GM18502 (cell line): Measurements from ENCODE around the gene KMT5C.

Experiments
- ATAC-seq: cut with Tn5 transposase; IDR thresholded peaks from one replicate; pipeline ENCODE4 v1.9.1; 2021; ENCODE audit warnings: mild to moderate bottlenecking; ENCODE audit not compliant: unreplicated experiment, poor library complexity

The KMT5C gene

DNA sequence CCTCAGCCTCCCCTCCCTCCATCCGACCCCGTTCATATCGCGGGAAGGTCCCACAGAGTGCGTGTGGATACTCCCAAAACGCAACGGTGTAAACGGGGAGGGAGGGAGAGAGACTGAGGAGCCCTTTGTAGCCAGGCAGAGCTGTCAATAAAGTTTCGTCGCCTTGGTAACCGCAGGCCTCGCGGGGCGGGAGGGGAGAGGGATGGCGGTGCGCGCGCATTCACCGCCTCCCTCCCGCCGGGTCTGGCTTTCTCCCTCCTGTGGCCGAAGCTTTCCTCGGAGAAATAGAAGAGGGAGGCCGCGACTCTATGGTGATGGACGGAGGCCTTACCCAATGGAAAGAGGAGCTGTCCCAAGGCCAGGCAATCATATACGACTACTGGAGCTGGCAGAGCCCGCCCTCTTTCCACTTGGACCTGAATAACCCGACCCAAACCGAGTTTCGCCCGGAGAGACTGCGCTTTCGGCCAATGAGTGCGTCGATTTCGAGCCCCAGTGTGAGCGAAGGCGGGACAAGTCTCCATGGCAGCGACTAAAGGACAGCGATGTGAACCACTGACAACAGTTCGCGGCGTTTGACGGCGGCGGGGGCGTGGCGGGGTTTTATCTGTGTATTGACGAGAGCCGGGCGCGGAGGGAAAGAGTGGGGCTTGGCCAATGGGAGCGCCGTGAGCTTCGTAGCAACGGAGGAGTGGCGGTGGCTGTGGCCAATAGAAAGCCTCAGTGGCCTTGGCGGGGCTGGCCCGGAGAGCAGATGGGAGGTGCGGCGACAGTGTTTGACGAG is at the start of gene KMT5C:
TSS of gene KMT5C (plus strand) at position 772 of the 784 bp plus-strand sequence. CDS start 2,061 bp downstream, outside the sequence.
- ATAC-seq = peak; percentile 81

DNA sequence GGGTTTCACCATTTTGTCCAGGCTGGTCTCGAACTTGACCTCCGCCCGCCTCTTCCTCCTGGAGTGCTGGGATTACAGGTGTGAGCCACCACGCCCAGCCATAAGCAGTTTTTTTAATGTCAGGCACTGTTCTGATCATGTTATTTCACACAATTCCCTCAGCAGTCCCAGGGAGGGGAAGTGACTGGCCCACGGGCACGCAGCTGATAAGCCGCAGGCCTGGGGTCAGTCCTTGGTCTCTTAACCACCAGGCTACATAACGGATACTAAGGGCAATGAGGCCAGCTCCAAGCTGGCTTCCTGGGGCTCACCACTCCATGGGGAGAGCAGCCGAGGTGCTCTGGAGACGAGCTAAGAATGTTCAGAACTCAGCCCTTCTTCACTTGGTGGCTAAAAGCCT is 42.4 kb upstream of the KMT5C start:
- ATAC-seq = no peak

DNA sequence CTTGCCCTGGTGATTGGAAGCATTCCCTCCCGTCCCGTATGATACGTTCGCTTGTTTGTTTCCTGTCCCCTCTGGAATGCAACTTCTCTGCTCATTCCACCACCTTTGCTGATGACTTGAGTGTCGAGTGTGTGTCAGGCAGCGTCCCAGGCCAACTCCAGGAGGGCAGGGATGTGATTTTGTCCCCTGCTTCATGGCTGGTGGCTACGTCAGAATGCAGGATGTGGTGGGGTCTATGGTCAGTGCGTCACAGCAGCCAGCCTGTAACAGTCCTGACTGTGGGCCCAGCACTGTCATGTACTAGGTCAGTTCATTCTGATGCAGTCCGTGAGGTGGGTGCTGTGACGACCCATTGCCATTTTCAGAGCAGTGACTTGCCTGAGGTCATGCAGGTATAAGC is 39.7 kb upstream of the KMT5C start:
- ATAC-seq = no peak

DNA sequence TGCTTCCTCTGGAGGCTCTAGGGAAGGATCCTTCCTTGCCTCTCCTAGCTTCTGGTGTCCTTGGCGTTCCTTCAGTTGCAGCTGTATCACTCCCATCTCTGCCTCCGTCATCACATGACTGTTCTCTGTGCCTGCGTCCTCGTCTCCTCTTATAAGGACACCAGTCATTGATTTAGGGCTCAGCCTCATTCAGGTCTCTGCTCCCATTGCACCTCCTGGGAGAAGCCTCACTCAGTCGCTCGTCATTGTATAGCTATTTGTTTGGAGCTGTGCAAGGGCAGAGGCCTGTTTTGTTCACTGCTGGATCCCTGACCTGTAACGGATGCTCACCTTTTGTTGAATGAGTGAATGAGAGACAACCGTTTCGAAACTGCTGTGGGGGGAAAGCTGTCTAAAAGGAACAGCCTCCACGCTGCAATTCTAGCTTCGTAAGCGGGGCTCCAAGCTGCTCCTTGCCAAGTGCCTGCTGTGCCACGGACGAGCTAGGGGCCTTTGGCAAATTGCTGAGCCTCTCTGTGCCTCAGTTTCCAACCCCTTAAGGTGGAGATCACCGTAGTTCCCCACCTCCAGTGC is 38.7 kb upstream of the KMT5C start:
- ATAC-seq = no peak

DNA sequence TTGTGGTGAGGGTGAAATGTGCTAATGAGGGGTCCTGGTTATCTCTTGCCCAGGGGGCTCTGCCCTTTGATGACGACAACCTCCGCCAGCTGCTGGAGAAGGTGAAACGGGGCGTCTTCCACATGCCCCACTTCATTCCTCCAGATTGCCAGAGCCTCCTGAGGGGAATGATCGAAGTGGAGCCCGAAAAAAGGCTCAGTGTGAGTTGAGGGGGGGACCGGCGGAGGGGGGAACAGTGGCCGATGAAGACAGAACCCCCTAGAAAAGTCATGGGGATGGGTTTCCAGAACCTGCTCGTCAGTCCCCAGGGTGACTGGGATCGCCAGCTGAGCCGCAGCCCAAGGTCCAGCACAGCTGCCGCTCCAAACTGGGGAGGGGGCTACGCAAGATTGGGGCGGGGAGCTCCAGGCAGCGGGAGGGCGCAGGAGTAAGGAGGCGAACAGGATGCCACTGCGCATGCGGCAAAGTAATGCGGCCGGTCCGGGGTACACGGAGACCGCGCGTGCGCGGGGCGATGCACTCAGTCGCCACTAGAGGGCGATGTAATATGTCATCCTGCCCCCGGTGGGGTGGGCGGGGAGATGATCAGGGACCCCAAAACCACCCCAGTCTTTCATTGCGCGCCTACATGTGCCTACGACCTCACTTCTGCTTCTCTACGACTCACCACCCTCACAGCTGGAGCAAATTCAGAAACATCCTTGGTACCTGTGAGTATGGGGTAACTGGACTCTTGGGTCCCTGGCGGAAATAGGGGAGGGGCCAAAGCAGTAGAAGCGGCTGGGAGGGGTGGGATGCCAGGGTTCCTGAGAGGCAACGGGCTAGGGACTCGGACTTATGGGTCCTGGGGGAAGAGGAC is 38.0 kb upstream of the KMT5C start:
- ATAC-seq = no peak

DNA sequence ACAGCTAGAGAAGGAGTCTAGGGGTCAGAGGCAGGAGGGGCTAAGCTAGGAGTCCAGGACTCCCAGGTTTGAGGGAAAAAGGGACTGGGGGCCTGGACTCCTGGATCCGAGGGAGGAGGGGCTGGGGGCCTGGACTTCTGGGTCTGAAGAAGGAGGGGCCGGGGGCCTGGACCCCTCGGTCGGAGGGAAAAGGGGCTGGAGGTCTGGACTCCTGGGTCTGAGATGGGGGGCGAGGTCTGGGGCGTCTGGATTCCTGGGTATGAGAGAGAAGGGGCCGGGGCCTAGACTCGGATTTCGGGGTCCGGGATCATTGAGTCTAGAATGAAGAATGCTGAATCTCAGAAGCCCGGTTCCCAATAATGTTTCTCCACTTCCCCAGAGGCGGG is 37.4 kb upstream of the KMT5C start:
- no peak for ATAC-seq

DNA sequence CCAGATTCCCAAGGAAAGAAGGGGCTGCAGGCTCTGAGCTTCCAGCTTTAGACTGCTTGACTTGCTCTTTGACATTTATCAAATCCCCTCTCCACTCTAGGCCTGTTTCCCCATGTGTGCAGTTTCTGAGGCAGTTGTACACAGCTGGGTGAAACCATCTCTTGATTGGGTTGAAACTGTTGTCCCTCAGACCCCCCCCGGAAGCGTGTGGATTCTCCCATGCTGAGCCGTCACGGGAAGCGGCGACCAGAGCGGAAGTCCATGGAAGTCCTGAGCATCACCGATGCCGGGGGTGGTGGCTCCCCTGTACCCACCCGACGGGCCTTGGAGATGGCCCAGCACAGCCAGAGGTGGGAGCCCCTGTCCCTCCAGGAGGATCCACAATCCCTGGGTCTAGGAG is 36.2 kb upstream of the KMT5C start:
- ATAC-seq = no peak

DNA sequence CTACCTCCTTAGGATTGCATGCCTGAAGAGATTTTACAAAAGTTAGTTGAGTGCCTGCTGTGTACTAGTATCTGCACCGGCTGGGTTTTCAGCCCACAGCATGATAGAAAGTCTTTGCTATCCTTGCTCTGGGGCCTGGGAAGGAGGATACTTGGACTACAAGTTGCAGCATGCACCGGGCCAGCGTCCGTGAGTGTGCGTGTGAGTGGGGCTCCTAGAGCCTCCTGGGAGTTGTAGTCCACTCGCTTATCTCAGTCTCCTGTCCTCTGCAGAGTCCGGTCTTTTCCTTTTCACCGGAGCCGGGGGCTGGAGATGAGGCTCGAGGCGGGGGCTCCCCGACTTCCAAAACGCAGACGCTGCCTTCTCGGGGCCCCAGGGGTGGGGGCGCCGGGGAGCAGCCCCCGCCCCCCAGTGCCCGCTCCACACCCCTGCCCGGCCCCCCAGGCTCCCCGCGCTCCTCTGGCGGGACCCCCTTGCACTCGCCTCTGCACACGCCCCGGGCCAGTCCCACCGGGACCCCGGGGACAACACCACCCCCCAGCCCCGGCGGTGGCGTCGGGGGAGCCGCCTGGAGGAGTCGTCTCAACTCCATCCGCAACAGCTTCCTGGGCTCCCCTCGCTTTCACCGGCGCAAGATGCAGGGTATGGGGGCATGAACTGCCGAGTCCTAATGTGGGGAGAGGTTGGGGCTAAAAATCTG is 35.2 kb upstream of the KMT5C start:
- ATAC-seq = no peak

DNA sequence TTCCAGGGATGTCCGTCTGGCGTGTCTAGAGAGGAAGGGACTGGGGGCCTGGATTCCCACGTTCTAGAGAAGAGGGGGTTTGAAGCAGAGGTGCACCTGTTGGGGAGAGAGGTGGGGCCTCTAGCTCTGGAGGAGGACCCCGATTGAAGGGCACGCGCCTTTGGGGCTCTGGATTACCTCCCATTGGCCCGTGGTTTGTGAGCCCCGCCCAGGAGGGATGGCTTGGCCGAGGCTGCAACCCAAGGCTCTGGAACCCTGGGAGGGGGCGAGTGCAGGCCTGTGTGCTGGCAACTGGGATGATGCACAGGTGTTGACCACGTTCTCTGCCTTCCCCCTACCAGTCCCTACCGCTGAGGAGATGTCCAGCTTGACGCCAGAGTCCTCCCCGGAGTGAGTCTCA is 34.7 kb upstream of the KMT5C start:
- no peak for ATAC-seq

DNA sequence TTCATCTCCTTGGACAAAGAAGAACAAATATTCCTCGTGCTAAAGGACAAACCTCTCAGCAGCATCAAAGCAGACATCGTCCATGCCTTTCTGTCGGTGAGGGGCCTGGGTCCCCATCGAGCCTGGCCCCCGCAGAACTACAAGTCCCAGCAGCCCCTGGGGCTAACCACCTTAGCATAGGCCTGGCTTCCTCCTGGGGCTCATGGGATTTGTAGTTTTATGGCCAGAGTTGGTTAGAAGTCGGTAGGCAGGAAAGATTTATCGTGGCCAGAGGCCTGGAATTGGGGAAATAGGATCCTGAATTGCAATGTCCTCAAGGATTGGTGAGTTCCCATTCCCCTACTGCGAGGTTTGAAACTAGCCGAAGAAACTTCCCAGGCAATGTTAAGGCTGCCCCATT is 34.2 kb upstream of the KMT5C start:
- ATAC-seq = no peak

DNA sequence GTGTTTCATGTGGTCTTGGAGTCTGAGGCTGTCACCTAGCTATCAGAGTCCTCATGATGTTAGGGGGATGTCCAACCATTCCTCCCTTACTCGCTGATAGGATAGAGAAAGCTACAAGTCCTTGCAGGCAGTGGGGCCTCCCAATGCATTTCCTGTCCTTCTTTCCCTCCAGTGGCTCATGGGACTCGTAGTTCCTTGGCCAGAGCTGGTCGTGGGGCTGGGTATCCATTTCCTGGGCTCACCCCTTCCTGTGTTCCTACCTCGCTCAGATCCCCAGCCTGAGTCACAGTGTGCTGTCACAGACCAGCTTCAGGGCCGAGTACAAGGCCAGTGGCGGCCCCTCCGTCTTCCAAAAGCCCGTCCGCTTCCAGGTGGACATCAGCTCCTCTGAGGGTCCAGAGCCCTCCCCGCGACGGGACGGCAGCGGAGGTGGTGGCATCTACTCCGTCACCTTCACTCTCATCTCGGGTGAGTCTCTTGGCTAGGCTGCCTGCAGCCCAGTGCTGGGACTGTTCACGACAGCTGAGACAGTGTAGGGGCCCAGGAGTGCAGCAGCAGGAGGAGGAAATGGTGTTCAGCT is 33.6 kb upstream of the KMT5C start:
- ATAC-seq = no peak

DNA sequence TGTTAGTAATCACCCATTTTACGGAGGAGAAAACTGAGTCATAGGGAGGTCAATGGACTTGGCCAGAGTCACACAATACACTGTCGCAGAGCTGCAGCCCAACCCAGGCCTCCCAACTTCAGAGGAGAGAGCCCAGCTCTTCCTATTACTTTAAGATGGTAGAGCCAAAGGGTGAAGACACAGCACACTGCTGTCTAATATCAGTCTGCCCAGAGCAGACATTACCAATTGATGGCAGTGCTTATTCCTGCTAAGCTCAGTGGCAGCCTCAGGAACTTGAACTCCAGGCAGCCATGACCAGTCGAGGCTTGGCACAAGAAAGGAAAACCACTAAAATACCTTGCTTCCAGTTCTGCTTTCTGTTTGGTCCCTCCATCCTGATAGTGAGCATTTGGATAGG is 33.0 kb upstream of the KMT5C start:
- no peak for ATAC-seq

DNA sequence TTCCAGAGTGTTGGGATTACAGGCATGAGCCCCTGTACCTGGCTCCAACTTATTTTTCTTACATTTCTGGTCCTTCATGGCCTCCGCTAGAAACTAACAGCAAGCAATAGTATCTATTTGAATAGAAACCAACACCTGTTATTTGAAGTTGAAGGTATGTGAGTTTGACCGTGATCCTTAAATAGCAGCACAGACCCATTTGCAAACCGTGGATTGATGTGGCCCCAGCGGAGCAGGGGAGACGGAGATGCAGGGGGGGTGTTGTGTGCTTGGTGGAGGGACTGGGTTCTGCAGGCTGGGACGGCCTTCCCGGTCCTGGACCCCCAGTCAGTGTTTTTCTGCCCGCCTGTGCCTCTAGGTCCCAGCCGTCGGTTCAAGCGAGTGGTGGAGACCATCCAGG is 31.4 kb upstream of the KMT5C start:
- no peak for ATAC-seq

DNA sequence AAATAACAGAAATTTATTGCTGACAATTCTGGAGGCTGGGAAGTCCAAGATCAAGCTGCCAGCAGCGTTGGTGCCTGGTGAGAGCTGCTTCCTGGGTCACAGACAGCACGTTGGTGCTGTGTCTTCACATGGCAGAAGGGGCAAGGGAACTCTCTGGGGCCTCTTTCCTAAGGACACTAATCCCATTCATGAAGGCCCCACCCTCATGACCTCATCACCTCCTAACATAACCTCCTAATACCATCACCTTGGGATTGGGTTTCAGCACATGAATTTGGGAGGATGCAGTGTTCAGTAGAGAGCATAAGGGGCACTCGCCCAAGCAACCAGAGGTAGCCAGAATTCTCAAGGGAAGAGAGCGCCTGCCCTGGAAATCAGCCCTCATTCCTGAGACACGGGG is 30.2 kb upstream of the KMT5C start:
- no peak for ATAC-seq

DNA sequence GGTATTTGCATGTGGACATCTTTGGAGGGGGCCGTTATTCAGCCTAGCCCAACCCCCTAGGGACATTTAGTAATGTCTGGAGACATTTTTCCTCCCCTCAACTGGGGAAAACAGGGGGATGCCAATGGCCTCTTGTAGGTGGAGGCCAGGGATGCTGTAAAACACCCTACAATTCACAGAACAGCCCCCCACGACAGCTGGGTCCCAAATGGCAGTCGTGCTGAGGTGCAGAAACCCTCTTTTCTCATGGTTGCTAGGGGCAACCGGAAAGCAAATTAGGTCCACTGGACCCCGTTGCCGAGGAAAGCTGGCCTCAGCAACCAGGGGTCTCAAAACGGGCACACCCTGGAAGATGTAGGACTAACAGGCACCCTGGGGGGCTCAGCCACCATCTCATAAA is 29.2 kb upstream of the KMT5C start:
- no peak for ATAC-seq

DNA sequence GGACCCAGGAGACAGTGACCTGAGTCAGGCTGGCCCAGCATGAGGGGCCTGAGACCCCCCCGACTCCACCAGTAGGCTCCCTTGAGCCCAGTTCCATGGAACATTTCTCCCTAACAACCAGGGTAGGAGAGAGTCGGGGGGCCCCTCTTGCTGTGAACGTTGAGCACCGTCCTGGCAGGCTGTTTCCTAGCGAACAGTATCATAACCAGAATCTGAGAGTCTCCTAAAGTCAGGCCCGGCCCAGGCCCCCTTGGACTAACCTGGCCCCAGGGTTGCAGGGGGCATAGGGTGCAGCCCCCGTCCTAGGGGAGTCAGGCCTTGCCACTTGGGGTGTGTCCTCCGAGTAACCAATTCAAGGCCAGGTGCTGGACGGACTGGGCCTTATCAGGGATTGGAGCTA is 28.3 kb upstream of the KMT5C start:
- ATAC-seq = no peak

DNA sequence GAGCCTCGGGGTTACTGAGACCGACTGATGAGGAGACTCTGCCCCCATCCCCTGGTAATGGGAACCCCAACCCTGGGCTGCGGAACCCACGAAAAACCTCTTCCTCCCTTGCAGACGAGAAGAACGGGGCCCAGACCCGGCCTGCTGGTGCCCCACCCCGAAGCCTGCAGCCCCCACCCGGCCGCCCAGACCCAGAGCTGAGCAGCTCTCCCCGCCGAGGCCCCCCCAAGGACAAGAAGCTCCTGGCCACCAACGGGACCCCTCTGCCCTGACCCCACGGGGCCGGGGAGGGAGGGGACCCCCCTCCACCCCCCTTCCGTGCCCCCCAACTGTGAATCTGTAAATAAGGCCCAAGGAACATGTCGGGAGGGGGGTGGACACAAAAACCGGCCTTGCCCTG is 27.9 kb upstream of the KMT5C start:
- ATAC-seq = no peak

DNA sequence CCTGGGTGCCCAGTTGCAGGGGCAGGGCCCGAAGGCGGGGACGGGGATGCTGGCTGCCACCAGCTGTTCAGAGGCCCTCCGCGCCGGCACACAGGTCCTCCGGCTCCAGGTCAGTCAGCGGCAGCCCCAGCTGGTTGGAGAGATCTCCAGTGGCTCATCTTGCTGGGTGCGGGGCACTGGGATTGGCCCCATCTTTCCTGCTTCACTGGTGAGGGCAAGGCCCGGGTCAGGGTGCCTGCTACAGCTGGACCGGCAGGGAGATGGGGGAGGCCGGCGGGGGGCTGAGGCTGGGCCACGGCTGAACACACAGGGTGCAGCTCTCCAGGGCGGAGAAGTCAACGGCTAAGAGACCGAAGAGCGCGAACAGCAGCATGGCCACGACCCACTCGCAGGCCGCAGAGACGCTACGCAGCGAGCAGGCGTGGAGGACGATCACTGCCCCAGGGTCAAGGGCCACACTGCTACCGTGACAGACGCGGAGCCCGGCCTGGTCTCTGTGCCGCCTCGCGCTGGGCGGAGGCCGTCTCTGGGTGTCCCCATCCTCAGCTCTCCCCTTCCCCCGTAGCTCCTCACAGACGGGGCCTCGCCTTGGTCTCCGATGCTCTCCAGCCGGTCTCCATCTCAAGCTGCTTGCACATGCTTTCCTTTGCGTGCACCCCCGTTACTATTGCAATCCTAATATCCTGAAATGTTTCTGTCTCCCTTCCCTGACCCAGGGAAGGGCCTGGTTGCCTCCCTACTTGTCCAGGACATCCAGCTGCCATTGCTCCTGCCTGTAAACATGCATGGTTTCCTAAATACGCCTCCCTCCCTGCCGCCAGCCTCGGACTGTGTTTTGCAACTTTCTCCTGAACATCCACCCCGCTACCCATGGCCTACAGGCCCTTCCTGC is 26.8 kb upstream of the KMT5C start:
- ATAC-seq = no peak

DNA sequence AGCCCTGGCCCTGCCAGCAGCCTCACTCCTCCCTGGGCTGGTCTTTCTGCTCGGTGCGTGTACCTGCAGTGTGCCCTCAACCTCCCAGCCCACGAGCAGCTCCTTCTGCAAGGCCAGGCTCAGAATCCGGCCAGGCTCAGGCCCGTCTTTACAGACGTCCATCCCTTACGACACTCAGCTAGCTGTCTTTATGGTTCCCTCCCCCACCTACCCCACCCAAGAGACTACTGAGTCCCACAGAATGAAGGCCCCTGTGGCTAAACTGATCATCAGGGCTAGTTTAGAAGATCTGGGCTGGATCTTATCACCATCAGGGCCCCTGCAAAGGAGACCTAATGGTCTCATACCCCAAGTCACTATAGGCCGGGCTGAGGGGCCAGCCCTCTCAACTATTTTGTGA is 25.3 kb upstream of the KMT5C start:
- no peak for ATAC-seq
